K562 (cell line): ENCODE measurements around the gene LLGL1. TPM values are rescaled to one million over a fixed set of nuclear protein-coding genes. Genes with fewer than 3 reads are reported as not detected.

Source experiments
- C11orf30 ChIP-seq: fragments of 450-650 bp; IDR thresholded peaks from 2 replicates; pipeline ENCODE4 v1.6.1; 2016; ENCODE audit warnings: low read depth, mild to moderate bottlenecking
- CBX2 ChIP-seq: fragments of 200-600 bp; sonication (generic); IDR thresholded peaks from one replicate; pipeline ENCODE4 v1.6.1; 2012; ENCODE audit warnings: mild to moderate bottlenecking, low read length, inconsistent platforms; ENCODE audit not compliant: insufficient read depth, poor library complexity, severe bottlenecking
- DMBX1 ChIP-seq: fragments of 250-450 bp; sonication (Bioruptor Pico); IDR thresholded peaks from 2 replicates; pipeline ENCODE4 v1.8.0; 2022; ENCODE audit warnings: inconsistent platforms, mild to moderate bottlenecking, moderate library complexity, borderline replicate concordance
- EP300 ChIP-seq: IDR thresholded peaks from 2 replicates; pipeline ENCODE4 v1.6.1; 2012; ENCODE audit warnings: low read length, improper control_type of control experiment
- FOXA3 ChIP-seq, 2 experiments: fragments of 450-650 bp in 1 of 2; sonication (generic) in 1 of 2; formaldehyde crosslinking; IDR thresholded peaks in 1 of 2; conservative IDR thresholded peaks in 1 of 2; 2 replicates each; pipeline versions ENCODE4 v1.4.0 to v1.8.0; 2020 to 2022; ENCODE audit warnings: mild to moderate bottlenecking in 2 of 2, missing genetic modification reagents in 1 of 2
- GTF2E2 ChIP-seq: fragments of 200-800 bp; sonication (Bioruptor generic); IDR thresholded peaks from 2 replicates; pipeline ENCODE4 v1.6.1; 2016; ENCODE audit warnings: missing genetic modification characterization, missing compliant biosample characterization
- HDAC2 ChIP-seq: fragments of 450-650 bp; IDR thresholded peaks from 2 replicates; pipeline ENCODE4 v1.6.1; 2016; ENCODE audit warnings: mild to moderate bottlenecking
- KLF16 ChIP-seq: IDR thresholded peaks from 2 replicates; pipeline ENCODE4 v1.6.1; 2016; ENCODE audit warnings: antibody characterized with exemption
- L3MBTL2 ChIP-seq: fragments of 450-650 bp; IDR thresholded peaks from 2 replicates; pipeline ENCODE4 v1.6.1; 2016; ENCODE audit warnings: mild to moderate bottlenecking, moderate library complexity
- MCM2 ChIP-seq: fragments of 450-650 bp; IDR thresholded peaks from 2 replicates; pipeline ENCODE4 v1.6.1; 2017; ENCODE audit warnings: low read depth, mild to moderate bottlenecking
- MTA1 ChIP-seq: fragments of 450-650 bp; IDR thresholded peaks from 2 replicates; pipeline ENCODE4 v1.6.1; 2017; ENCODE audit warnings: borderline replicate concordance
- MYBL2 ChIP-seq, 2 experiments: fragments of 450-650 bp in 1 of 2; sonication (generic) in 1 of 2; formaldehyde crosslinking in 1 of 2; IDR thresholded peaks; 2 replicates each; pipeline versions ENCODE4 v1.6.1 to v1.8.1; 2017 to 2022; ENCODE audit warnings: borderline replicate concordance in 1 of 2, inconsistent platforms in 1 of 2, low read depth in 1 of 2, mild to moderate bottlenecking in 1 of 2, missing genetic modification reagents in 1 of 2, moderate library complexity in 1 of 2
- NCOA1 ChIP-seq: fragments of 450-650 bp; IDR thresholded peaks from 2 replicates; pipeline ENCODE4 v1.6.1; 2016; ENCODE audit warnings: low read depth
- PCBP1 ChIP-seq: fragments of 200-400 bp; formaldehyde crosslinking; IDR thresholded peaks from 2 replicates; pipeline ENCODE4 v1.6.1; 2018; ENCODE audit warnings: mild to moderate bottlenecking, low read depth, low read length; ENCODE audit not compliant: poor library complexity, severe bottlenecking
- POLR2G ChIP-seq: fragments of 200-400 bp; formaldehyde crosslinking; IDR thresholded peaks from 2 replicates; pipeline ENCODE4 v1.6.1; 2017; ENCODE audit warnings: low read depth, mild to moderate bottlenecking, antibody characterized with exemption, low read length, moderate library complexity
- RB1 ChIP-seq: fragments of 450-650 bp; IDR thresholded peaks from 2 replicates; pipeline ENCODE4 v1.6.1; 2017; ENCODE audit warnings: low read depth, mild to moderate bottlenecking
- RBM25 ChIP-seq: fragments of 200-400 bp; formaldehyde crosslinking; IDR thresholded peaks from 2 replicates; pipeline ENCODE4 v1.6.1; 2018; ENCODE audit warnings: low read length, low read depth, moderate library complexity; ENCODE audit not compliant: severe bottlenecking
- SNRNP70 ChIP-seq: fragments of 200-400 bp; formaldehyde crosslinking; optimal IDR thresholded peaks from 2 replicates; pipeline ENCODE3; 2017; ENCODE audit warnings: low read depth, low read length
- TAF9B ChIP-seq: fragments of 450-650 bp; IDR thresholded peaks from 2 replicates; pipeline ENCODE4 v1.6.1; 2018; ENCODE audit warnings: mild to moderate bottlenecking; ENCODE audit not compliant: partially characterized antibody
- TBP ChIP-seq: optimal IDR thresholded peaks from 2 replicates; pipeline ENCODE3; 2011; ENCODE audit warnings: low read depth, low read length, improper control_type of control experiment
- TCF3 ChIP-seq: sonication (generic); formaldehyde crosslinking; IDR thresholded peaks from 2 replicates; pipeline ENCODE4 v1.4.0; 2020; ENCODE audit warnings: mild to moderate bottlenecking, missing genetic modification reagents
- ZBTB17 ChIP-seq: fragments of 450-650 bp; formaldehyde crosslinking; IDR thresholded peaks from 2 replicates; pipeline ENCODE4 v1.4.0; 2020; ENCODE audit warnings: mild to moderate bottlenecking
- ZC3H11A ChIP-seq: IDR thresholded peaks from 2 replicates; pipeline ENCODE4 v1.6.1; 2012; ENCODE audit warnings: low read depth, low read length, improper control_type of control experiment
- ZNF121 ChIP-seq: sonication (generic); formaldehyde crosslinking; conservative IDR thresholded peaks from 2 replicates; pipeline ENCODE4 v1.8.0; 2022; ENCODE audit warnings: missing genetic modification reagents
- ZNF384 ChIP-seq: IDR thresholded peaks from 2 replicates; pipeline ENCODE4 v1.6.1; 2012; ENCODE audit warnings: low read depth, low read length, improper control_type of control experiment
- ZNF445 ChIP-seq: fragments of 250-450 bp; sonication (Bioruptor Pico); IDR thresholded peaks from 2 replicates; pipeline ENCODE4 v1.4.0; 2020; ENCODE audit warnings: low read depth, mild to moderate bottlenecking, moderate library complexity
- ZNF696 ChIP-seq: fragments of 250-450 bp; sonication (Bioruptor Pico); conservative IDR thresholded peaks from 2 replicates; pipeline ENCODE4 v1.4.0; 2020; ENCODE audit warnings: mild to moderate bottlenecking, moderate library complexity
- polyA plus RNA-seq, 8 experiments: library from polyadenylated mRNA; depleted of rRNA in 4 of 8; stranded (reverse) in 5 of 8; unstranded in 3 of 8; fragments of >200 nt; fragmentation: Nextera tagmentation in 2 of 8; fragmentation: Illumina TruSeq in 1 of 8; extraction: Ambion mirVana in 2 of 8; extraction: Trizol in 1 of 8; gene quantifications; 2 replicates each; pipeline versions ENCODE4 v1.2.1 to v1.2.3, GENCODE V29; 2011 to 2014; ENCODE audit warnings: inconsistent platforms in 1 of 8, missing spikeins in 1 of 8
- total RNA-seq, 7 experiments: library from RNA; depleted of rRNA in 6 of 7; stranded (reverse); fragments of >200 nt in 6 of 7; fragmentation: Illumina TruSeq in 2 of 7; extraction: Trizol in 2 of 7; gene quantifications; 2 replicates each; pipeline versions ENCODE4 v1.2.1 to v1.2.3, GENCODE V29; 2011 to 2021; ENCODE audit warnings: low replicate concordance in 1 of 7
- TF ChIP-seq, protein P1 (sequence below), 2 experiments: fragments of 450-650 bp; IDR thresholded peaks; 2 replicates each; pipeline ENCODE4 v1.6.1; 2016
- TF ChIP-seq, protein P2 (sequence below): IDR thresholded peaks from 3 replicates; pipeline ENCODE4 v1.6.1; 2011; ENCODE audit warnings: borderline replicate concordance, mild to moderate bottlenecking; ENCODE audit not compliant: insufficient read length, insufficient read depth

The LLGL1 gene
- total and polyA plus RNA-seq, 9 of the 15 experiments (the other 6 are each of a cell fraction or from before 2014, with no cell fraction given), result 0.11 to 12.9 (median 5.3) TPM; not detected in 1

DNA sequence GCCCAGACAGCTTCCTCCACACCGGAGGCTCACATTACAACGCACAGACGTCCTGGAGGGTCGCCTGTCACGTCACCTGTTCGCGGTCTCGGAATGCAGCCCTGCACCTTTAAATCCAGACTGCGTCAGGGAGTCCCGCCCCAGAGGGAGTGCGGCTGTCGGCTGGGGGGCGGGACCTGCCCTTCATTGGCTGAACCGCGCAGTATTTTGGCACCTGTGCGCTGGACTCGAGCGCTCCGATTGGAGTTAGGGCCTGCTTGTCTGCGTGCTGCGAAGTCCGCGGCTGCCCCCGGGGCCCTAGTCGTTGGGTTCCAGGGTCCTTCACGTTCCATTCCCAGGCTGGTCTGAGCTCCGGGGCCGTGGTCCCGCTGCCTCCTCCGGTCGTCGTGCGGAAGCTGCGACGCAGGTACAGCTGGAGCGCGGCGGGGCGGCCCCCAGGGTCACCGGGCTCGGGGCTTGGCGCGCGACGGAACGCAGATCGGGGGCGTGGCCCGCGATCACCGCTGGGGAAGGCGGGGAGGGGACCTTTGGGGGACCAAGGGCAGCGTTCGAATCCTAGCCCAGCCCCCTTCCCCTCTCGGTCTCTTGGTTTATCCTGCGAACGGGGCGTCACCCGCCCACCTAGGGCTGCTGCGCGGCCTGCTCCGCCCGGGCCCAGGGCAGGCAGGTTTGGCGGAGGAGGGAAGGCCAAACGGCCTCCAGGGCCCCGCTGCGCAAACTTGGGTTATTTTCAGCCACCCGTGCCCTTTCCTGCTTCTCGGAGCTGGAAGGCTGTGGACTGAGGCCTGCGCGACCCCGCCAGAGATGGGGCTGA is 35.1 kb downstream of the LLGL1 start, which contains the start of gene MIEF2 (continued):
- peak; percentile 41 for TF ChIP-seq PCBP1
- 0 out of 2 replicates have a peak, but pooled peaks have one; percentile 32 for TF ChIP-seq RB1
- TF ChIP-seq SNRNP70, result no peak
- no peak for TF ChIP-seq CBX2
- TF ChIP-seq TAF9B, result no peak
- TF ChIP-seq RBM25, result peak; percentile 89
- TF ChIP-seq, protein P1, sequence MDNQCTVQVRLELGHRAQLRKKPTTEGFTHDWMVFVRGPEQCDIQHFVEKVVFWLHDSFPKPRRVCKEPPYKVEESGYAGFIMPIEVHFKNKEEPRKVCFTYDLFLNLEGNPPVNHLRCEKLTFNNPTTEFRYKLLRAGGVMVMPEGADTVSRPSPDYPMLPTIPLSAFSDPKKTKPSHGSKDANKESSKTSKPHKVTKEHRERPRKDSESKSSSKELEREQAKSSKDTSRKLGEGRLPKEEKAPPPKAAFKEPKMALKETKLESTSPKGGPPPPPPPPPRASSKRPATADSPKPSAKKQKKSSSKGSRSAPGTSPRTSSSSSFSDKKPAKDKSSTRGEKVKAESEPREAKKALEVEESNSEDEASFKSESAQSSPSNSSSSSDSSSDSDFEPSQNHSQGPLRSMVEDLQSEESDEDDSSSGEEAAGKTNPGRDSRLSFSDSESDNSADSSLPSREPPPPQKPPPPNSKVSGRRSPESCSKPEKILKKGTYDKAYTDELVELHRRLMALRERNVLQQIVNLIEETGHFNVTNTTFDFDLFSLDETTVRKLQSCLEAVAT (IDR thresholded peaks at IDR 0.05), result no peak
- TF ChIP-seq EP300, result no peak
- no peak for TF ChIP-seq ZNF121 (CRISPR knock-in tag)
- TF ChIP-seq, protein P2, sequence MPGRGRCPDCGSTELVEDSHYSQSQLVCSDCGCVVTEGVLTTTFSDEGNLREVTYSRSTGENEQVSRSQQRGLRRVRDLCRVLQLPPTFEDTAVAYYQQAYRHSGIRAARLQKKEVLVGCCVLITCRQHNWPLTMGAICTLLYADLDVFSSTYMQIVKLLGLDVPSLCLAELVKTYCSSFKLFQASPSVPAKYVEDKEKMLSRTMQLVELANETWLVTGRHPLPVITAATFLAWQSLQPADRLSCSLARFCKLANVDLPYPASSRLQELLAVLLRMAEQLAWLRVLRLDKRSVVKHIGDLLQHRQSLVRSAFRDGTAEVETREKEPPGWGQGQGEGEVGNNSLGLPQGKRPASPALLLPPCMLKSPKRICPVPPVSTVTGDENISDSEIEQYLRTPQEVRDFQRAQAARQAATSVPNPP, result no peak
- no peak for TF ChIP-seq ZNF384
- TF ChIP-seq C11orf30, result no peak
- TF ChIP-seq POLR2G, result peak; percentile 76
- TF ChIP-seq TBP, result no peak
- no peak for TF ChIP-seq ZC3H11A
- no peak for TF ChIP-seq ZNF696 (CRISPR knock-in tag)
- TF ChIP-seq KLF16, result no peak
- TF ChIP-seq HDAC2, result no peak
- no peak for TF ChIP-seq ZNF445 (CRISPR knock-in tag)
- TF ChIP-seq ZBTB17 (CRISPR knock-in tag), result 0 out of 2 replicates have a peak, but pooled peaks have one; percentile 49
- no peak for TF ChIP-seq GTF2E2
- TF ChIP-seq FOXA3 (CRISPR knock-in tag; conservative IDR thresholded peaks at IDR 0.05 in 1 of 2, IDR thresholded peaks at IDR 0.05 in 1 of 2), result no peak
- TF ChIP-seq MYBL2 (IDR thresholded peaks at IDR 0.05; ENCODE audit: low read depth), result no peak
- no peak for TF ChIP-seq MYBL2 (CRISPR knock-in tag; IDR thresholded peaks at IDR 0.05; ENCODE audit: borderline replicate concordance)
- no peak for TF ChIP-seq TCF3 (CRISPR knock-in tag)
- TF ChIP-seq MTA1, result no peak
- TF ChIP-seq DMBX1 (CRISPR knock-in tag), result no peak
- TF ChIP-seq MCM2, result no peak
- no peak for TF ChIP-seq NCOA1
- peak; percentile 83 for TF ChIP-seq L3MBTL2
